BE2C (cell line): ENCODE data around the gene ZNF491.

Source experiments
- DNase-seq: peaks from one replicate; pipeline ENCODE4 v3.0.0-alpha.2; 2020
- H3K27me3 ChIP-seq: fragments of 250-450 bp; sonication (Bioruptor Pico); 2 replicates; pipeline ENCODE4 v1.5.1; 2020; ENCODE audit warnings: mild to moderate bottlenecking
- H3K36me3 ChIP-seq: fragments of 250-450 bp; sonication (Bioruptor Pico); 2 replicates; pipeline ENCODE4 v1.5.1; 2020; ENCODE audit warnings: mild to moderate bottlenecking
- H3K4me1 ChIP-seq: fragments of 250-450 bp; sonication (Bioruptor Pico); 2 replicates; pipeline ENCODE4 v1.5.1; 2020
- H3K4me3 ChIP-seq: 2 replicates; pipeline ENCODE4 v1.5.1; 2011; ENCODE audit warnings: low read depth, low read length
- H3K9me3 ChIP-seq: fragments of 250-450 bp; sonication (Bioruptor Pico); 2 replicates; pipeline ENCODE4 v1.5.1; 2020
- TF ChIP-seq, protein P1 (sequence below): IDR thresholded peaks from 2 replicates; pipeline ENCODE4 v1.5.1; 2012; ENCODE audit warnings: mild to moderate bottlenecking, low read depth, low read length

ZNF491 gene

DNA sequence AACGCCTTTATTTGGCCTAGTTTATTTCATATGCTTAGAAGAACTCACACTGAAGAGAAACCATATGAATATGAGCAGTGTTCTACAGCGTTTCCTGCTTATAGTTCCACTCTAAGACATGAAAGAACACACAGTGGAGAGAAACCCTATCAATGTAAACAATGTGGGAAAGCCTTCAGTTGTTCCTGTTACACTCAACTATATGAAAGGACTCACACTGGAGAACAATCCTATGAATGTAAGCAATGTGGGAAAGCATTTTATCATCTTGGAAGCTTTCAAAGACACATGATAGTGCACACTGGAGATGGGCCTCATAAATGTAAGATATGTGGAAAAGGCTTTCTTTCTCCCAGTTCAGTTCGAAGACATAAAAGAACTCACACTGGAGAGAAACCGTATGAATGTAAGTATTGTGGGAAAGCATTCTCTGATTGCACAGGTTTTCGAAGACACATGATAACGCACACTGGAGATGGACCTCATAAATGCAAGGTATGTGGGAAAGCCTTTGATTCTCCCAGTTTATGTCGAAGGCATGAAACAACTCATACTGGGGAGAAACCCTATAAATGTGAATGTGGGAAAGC lies 17.8 kb upstream of the ZNF491 start:
- H3K27me3 ChIP-seq: no peaks in the 10 kb centered on the region
- DNase-seq: no peak
- peaks cover 36% of the 10 kb centered on the region for H3K36me3 ChIP-seq
- peaks cover 12% of the 10 kb centered on the region for H3K9me3 ChIP-seq
- H3K4me1 ChIP-seq: no peaks in the 10 kb centered on the region
- no peak overlapping the region for H3K4me3 ChIP-seq
- TF ChIP-seq, protein P1, sequence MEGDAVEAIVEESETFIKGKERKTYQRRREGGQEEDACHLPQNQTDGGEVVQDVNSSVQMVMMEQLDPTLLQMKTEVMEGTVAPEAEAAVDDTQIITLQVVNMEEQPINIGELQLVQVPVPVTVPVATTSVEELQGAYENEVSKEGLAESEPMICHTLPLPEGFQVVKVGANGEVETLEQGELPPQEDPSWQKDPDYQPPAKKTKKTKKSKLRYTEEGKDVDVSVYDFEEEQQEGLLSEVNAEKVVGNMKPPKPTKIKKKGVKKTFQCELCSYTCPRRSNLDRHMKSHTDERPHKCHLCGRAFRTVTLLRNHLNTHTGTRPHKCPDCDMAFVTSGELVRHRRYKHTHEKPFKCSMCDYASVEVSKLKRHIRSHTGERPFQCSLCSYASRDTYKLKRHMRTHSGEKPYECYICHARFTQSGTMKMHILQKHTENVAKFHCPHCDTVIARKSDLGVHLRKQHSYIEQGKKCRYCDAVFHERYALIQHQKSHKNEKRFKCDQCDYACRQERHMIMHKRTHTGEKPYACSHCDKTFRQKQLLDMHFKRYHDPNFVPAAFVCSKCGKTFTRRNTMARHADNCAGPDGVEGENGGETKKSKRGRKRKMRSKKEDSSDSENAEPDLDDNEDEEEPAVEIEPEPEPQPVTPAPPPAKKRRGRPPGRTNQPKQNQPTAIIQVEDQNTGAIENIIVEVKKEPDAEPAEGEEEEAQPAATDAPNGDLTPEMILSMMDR: no peak

- peaks cover 12% of the 10 kb centered on the region for H3K9me3 ChIP-seq
Measured at GRCh38 chr19:11781295-11782057, 16.8 kb upstream of the ZNF491 start.

DNA sequence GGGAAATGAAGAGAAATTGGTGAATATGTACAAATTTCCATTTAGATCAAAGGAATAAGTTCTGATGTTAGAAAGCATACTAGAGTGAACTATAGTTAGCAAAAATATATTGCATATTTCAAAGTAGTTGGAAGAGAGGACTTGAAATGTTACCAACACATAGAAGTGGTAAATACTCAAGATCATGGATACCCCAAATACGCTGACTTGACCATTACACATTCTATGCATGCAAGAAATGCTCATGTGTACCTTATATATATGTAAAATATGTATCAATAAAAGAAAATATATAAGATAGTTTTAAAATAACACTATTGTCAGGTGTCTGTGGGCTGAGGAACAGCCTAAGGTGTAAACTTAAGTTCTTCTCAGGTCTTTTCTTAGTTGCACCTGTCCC lies 14.6 kb upstream of the ZNF491 start:
- Histone ChIP-seq H3K36me3 (peaks cover 29% of the 10 kb centered on the region), H3K4me1 (no peaks in the 10 kb centered on the region), H3K27me3 (no peaks in the 10 kb centered on the region), H3K9me3 (peaks cover 12% of the 10 kb centered on the region), H3K4me3 (no peak overlapping the region)
- no peak for DNase-seq
- TF ChIP-seq, protein P1: no peak

More at GRCh38 chr19:11781295-11782057, 16.8 kb upstream of the ZNF491 start:
- no peak overlapping the region for H3K4me3 ChIP-seq
- peaks cover 36% of the 10 kb centered on the region for H3K36me3 ChIP-seq
- no peak for DNase-seq
- TF ChIP-seq, protein P1: no peak
- no peaks in the 10 kb centered on the region for H3K4me1 ChIP-seq
- H3K27me3 ChIP-seq: no peaks in the 10 kb centered on the region

- TF ChIP-seq, protein P1: no peak
- H3K9me3 ChIP-seq: peaks cover 12% of the 10 kb centered on the region
- DNase-seq: no peak
- no peak overlapping the region for H3K4me3 ChIP-seq
- no peaks in the 10 kb centered on the region for H3K27me3 ChIP-seq
- H3K4me1 ChIP-seq: no peaks in the 10 kb centered on the region
- H3K36me3 ChIP-seq: peaks cover 26% of the 10 kb centered on the region
Measured at GRCh38 chr19:11784356-11784755, 14.0 kb upstream of the ZNF491 start.

- no peaks in the 10 kb centered on the region for H3K27me3 ChIP-seq
- no peak for DNase-seq
- TF ChIP-seq, protein P1: no peak
- no peak overlapping the region for H3K4me3 ChIP-seq
- peaks cover 7% of the 10 kb centered on the region for H3K36me3 ChIP-seq
- H3K4me1 ChIP-seq: no peaks in the 10 kb centered on the region
- H3K9me3 ChIP-seq: peaks cover 12% of the 10 kb centered on the region; the same call in 1 of the 2 replicates
Measured at GRCh38 chr19:11787536-11787935, 10.8 kb upstream of the ZNF491 start.

- no peak for DNase-seq
- TF ChIP-seq, protein P1: no peak
Measured at GRCh38 chr19:11792942-11793341, 5.4 kb upstream of the ZNF491 start.

More at GRCh38 chr19:11792942-11793341, 5.4 kb upstream of the ZNF491 start:
- Histone ChIP-seq H3K36me3 (no peaks in the 10 kb centered on the region), H3K9me3 (no peaks in the 10 kb centered on the region), H3K27me3 (no peaks in the 10 kb centered on the region), H3K4me3 (no peak overlapping the region), H3K4me1 (peaks cover 4% of the 10 kb centered on the region)
